NCI-H510A treated with DMSO at 0.1 percent for 48 hours (cell line): ENCODE data around the gene OSR1.
A peak's percentile ranks its signal among the peaks of the same experiment; 100 is the strongest.
"Not testable (repeated sequence)": the region's sequence is repeated elsewhere in the genome, so short reads cannot be mapped to it uniquely, and the experiment has no call there.

Source experiments
- DNase-seq: peaks from one replicate; lab custom pipeline; 2025; lab: John Stamatoyannopoulos, UW

OSR1 gene

DNA sequence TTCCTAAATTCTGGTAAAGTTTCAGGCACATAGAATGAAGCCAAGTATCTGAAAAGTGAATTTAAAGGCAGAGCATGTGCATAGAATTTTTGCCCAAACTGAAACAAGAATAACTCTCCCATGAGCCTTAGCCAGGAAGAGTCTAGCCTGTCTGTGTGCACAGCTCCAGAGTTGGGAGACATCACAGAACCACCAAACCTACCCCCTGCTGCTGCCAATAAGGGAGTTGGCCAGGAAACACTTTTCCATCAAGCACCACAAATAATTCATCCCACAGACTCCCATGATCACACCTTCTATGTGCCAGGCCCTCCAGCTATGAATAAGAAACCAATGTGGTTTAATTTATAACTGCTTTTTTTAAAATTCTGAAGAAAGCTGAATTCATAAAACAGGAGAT is 27.0 kb downstream of the OSR1 start:
- no peak for DNase-seq

DNA sequence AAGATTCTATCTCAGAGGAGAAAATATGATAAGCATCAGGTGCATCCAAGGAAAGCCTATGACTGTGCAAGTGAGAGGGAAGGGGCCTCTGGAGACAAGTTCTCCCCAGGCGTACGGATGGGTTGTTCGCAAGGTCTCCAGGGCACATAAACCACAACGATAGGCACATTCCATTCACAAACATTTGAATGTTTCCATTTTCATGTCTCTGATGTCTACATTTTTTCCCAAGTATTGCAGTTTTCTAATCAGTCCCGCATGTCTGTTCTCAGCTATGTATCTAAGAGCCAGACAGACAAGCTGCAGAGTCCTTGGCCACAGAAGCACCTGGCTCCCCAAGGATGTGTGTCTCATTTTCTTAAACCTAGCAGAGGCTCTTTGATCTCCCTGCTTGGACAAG is 28.0 kb downstream of the OSR1 start:
- no peak for DNase-seq

DNA sequence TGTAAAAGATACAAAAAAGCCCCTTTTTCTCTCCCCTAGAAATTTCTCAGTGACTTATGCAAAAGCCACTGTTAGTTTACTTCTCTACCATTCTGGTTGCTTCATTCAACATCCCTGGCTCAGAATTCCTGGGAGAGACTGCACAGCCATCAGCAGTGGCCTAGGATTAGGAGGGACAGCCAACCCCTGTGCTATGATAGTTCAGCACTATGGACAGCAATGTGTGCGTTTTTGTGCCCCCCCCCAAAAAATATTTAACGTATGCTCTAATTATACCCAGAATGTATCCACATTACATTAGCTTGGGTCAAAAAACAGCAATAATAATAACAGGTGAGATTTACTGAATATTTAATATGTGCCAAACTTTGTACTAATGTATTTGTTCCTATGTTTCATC is 29.0 kb downstream of the OSR1 start:
- no peak for DNase-seq

DNA sequence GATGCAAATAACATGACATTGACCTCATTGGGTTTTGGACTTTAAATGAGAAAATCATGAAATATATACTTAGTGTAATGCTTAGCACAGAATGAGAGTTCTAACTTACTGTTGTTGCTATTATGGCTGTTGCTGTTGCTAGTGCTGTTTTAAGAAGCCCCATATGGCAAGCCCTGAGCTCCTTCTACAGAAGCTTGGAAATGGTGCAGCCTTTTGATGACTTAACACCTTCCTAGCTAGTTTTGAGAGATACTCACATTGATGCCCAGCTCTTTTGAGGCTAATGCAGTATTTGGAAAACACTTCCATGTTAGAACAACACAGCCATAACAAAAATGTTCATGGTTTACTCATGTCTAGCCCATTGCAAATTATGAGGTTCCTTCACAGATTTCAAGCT is 30.9 kb downstream of the OSR1 start:
- DNase-seq: no peak

DNA sequence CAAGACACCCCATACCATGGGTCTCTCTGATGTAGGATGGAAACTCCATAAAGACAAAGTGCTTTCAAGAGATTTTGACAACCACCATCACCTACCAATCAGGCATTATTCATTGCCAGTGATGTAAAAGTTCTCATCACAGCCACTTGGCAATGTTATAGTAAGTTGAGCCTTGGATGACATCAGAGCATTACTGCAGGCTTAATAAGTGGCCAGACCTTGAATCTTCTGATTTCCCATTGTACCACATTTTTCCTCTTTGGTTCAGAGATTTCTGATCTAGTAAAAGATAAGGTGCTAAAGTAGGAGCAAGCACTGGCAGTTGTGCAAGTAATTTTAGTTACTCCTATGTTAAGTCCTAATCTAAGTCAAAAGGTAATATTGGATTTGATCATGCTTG is 36.5 kb downstream of the OSR1 start:
- DNase-seq: no peak

DNA sequence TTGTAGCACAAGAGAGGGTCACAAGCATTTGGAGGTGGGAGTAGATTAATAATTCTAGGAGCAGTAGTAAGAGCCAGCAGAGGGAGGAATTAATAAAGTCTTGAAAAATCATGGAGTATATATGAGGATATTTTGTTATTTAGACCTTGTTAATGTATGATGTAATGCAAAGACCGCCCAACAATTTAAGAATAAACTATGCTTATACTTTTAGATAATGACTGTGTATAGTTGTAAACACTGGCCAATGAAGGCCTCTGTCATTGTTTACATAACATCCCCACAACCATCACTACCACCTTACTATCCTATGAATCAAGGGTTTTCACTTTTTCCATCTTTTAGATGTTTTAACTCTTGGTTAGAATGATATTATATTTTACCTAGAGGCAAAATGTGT is 37.6 kb downstream of the OSR1 start:
- no peak for DNase-seq

DNA sequence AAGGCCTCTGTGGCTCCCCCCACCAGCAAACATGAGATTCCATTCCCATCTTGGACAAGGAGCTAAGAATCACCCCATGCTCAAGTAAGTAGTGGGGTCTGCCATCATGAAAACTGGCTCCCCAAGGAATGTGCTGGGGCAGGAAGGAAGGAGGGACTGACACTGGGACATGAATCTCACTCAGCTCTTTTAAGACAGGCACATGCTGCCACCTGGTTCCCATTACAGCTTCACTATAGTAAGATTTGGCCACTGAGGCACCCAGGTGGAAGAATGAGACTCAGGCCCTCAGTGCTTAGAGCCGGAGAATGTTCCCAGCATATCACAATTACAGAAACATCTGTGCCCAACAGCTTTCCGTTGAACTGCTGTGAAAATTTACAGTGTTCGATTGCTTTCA is 38.7 kb downstream of the OSR1 start:
- DNase-seq: no peak

DNA sequence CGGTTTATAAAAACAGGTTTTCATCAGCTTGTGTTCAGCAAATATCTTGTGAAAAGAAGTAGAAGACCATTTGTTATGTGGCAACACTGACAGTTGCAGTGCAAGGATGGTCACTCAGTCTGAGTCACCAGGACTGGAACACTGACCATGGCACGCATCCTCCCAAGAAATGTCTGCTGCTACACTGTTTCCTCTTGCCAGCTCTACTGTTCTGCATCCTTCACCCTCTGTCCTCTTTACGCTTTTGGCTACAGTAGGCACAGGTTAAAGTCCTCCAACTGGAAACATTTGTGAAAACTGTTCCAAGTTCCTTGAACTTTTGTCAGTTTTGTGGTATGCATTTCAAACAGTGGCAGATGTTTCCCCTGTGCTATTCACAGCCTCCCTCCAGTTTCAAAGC is 39.4 kb downstream of the OSR1 start:
- no peak for DNase-seq

DNA sequence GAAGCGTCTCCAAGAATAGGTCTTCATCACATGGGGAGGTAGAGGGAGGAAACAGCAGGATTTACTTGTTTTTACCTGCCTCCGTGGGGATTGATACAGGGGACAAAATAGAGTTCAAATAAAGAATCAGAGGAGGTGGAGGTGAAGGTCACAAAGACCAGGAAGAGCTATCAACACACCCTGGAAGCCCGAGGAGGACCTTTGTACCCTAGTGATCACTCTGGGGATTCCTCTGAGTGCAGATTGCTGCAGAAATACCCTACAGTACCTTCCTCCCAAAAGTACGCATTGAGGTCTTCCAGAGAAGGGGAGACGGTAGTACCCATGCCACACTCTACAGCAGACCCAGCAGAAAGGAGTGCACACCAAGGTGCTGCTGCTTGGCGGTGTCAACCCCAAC is 44.9 kb downstream of the OSR1 start:
- DNase-seq: no peak

DNA sequence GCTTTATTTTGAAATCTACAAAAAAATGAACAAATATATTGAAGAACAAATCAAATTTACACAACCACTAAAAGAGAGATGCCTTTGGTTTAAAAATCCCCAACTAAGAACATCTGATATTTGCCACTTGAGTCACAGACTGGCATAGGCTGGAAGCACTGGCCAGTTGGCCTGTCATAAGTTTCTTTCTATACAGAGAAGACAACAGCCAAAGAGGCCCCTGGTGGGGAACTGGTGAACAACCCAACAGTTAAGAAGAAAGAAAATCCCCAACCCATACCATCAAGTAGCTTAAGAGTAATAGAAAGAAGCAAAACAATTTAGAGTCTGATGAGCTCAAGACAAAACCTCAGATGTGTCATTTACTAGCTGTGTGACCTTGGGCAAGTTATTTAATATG is 45.5 kb downstream of the OSR1 start:
- no peak for DNase-seq

DNA sequence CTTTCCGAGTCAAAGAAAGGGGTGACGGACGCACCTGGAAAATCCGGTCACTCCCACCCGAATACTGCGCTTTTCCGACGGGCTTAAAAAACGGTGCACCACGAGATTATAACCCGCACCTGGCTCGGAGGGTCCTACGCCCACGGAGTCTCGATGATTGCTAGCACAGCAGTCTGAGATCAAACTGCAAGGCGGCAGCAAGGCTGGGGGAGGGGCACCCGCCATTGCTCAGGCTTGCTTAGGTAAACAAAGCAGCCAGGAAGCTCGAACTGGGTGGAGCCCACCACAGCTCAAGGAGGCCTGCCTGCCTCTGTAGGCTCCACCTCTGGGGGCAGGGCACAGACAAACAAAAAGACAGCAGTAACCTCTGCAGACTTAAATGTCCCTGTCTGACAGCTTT is 52.4 kb downstream of the OSR1 start:
- DNase-seq: not testable (repeated sequence)

DNA sequence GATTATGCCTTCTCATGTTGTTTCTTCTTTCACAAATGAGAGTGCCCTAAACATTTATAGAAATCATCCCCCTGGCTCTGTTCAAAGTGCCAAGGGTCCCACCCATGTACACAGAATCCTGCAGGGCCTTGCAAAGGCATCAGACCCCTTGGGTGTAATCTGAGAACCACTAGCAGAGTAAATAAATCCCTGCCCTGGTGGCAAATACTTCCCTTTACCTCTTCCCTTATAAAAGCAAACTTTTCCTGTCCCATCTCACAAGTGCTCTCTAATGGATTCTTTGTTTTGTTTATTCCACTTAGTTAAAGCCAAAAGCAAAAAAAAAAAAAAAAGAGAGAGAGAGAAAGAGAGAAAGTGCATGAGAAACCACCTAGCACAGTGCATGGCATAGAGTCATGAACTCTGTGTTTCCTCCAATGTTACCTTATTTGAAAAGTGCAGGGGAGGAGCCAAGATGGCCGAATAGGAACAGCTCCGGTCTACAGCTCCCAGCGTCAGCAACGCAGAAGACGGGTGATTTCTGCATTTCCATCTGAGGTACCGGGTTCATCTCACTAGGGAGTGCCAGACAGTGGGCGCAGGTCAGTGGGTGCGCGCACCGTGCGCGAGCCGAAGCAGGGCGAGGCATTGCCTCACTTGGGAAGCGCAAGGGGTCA is 52.9 kb downstream of the OSR1 start:
- peak; percentile 34 for DNase-seq

DNA sequence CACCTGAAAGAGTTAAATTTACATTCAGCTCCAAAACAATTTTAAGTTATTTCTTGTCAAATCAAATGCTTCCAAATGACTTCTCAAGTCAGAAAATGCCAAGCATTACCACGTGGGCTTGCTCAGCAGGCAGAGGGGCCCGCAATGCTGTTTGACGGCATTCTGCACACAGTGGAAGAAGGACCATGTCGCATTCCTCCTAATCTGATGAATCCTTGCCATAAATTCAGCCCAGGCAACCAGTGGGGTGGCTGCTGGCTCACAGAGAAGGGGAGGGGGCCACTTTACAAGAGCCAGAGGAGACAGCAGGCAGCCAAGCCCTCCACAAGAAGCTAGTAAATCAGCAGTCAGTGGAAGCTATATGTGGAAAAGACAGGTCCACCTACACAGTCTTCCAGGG is 56.7 kb downstream of the OSR1 start:
- DNase-seq: no peak
